SU-DHL-6 (cell line): ENCODE measurements around the gene MAP4K1.

Experiments used
- H2AFZ ChIP-seq: fragments of 200-600 bp; sonication (generic); 2 replicates; pipeline ENCODE4 v1.6.1; 2014; ENCODE audit warnings: low read depth, mild to moderate bottlenecking, moderate library complexity, mixed read lengths, antibody characterized with exemption, low read length; ENCODE audit not compliant: severe bottlenecking
- H3F3A ChIP-seq: fragments of 200-600 bp; shearing (Covaris generic); 2 replicates; pipeline ENCODE4 v1.6.0; 2016; ENCODE audit warnings: antibody characterized with exemption, mild to moderate bottlenecking; ENCODE audit not compliant: insufficient read depth
- H3K27ac ChIP-seq: fragments of 200-600 bp; sonication (generic); 2 replicates; pipeline ENCODE4 v1.5.1; 2016; ENCODE audit warnings: low read depth, mild to moderate bottlenecking, low read length, moderate library complexity, mixed read lengths
- H3K27me3 ChIP-seq: fragments of 200-600 bp; sonication (generic), shearing (Covaris generic); 2 replicates; pipeline ENCODE4 v1.6.0; 2014; ENCODE audit warnings: mild to moderate bottlenecking, low read length
- H3K36me3 ChIP-seq: fragments of 200-600 bp; sonication (generic); 2 replicates; pipeline ENCODE4 v1.6.1; 2014; ENCODE audit warnings: mild to moderate bottlenecking, low read length, mixed read lengths
- H3K4me2 ChIP-seq: fragments of 300-600, 200-600 bp; shearing (Covaris generic), sonication (generic); 2 replicates; pipeline ENCODE4 v1.6.0; 2014; ENCODE audit warnings: low read length, low read depth, mild to moderate bottlenecking; ENCODE audit not compliant: poor library complexity, severe bottlenecking
- H3K4me3 ChIP-seq: fragments of 200-600 bp; sonication (generic); 2 replicates; pipeline ENCODE4 v1.5.1; 2014; ENCODE audit warnings: antibody characterized with exemption, low read length, mild to moderate bottlenecking, mixed read lengths; ENCODE audit not compliant: insufficient read depth, poor library complexity, severe bottlenecking
- H3K79me2 ChIP-seq: fragments of 200-600 bp; sonication (generic); 2 replicates; pipeline ENCODE4 v1.6.1; 2014; ENCODE audit warnings: mild to moderate bottlenecking, low read length, moderate library complexity; ENCODE audit not compliant: insufficient read depth
- H3K9ac ChIP-seq: fragments of 200-600 bp; sonication (generic); 2 replicates; pipeline ENCODE4 v1.7.0; 2014; ENCODE audit warnings: mild to moderate bottlenecking, low read length
- H3K9me2 ChIP-seq: fragments of 200-600 bp; sonication (generic); replicated peaks from 2 replicates; pipeline ENCODE4 v1.6.1; 2014; ENCODE audit warnings: low read length; ENCODE audit not compliant: insufficient read depth
- H3K9me3 ChIP-seq: fragments of 200-600 bp; sonication (generic); 2 replicates; pipeline ENCODE4 v1.6.1; 2014; ENCODE audit warnings: low read length, mixed read lengths; ENCODE audit not compliant: insufficient read depth
- H4K20me1 ChIP-seq: fragments of 200-600 bp; sonication (generic); 2 replicates; pipeline ENCODE4 v1.6.1; 2014; ENCODE audit warnings: low read depth, mild to moderate bottlenecking, antibody characterized with exemption, low read length, moderate library complexity, mixed read lengths
- CTCF ChIP-seq: fragments of 200-600 bp; sonication (generic); IDR thresholded peaks from one replicate; pipeline ENCODE4 v1.5.1; 2017; ENCODE audit warnings: antibody characterized with exemption, mild to moderate bottlenecking, low read length, moderate library complexity; ENCODE audit not compliant: insufficient read depth, poor library complexity, severe bottlenecking
- EZH2phosphoT487 ChIP-seq: fragments of 200-600 bp; sonication (generic), shearing (Covaris generic); conservative IDR thresholded peaks from 2 replicates; pipeline ENCODE4 v1.6.1; 2018; ENCODE audit warnings: mild to moderate bottlenecking, antibody characterized with exemption, low read length, moderate library complexity, mixed read lengths

Gene MAP4K1

GRCh38 chr19:38661136-38661535, 43.4 kb upstream of the MAP4K1 start:
- Histone ChIP-seq H3K9me3 (no peaks in the 10 kb centered on the region), H3K27me3 (no peaks in the 10 kb centered on the region), H3K27ac (no peak overlapping the region), H3K79me2 (peaks cover 98% of the 10 kb centered on the region), H4K20me1 (peaks cover 12% of the 10 kb centered on the region; the same call in 1 of the 2 replicates), H3K9ac (no peak overlapping the region), H3F3A (no peaks in the 10 kb centered on the region), H3K4me3 (no peak overlapping the region), H3K9me2 (no peaks in the 10 kb centered on the region), H2AFZ (no peak overlapping the region), H3K36me3 (no peaks in the 10 kb centered on the region), H3K4me2 (no peak overlapping the region)
- TF ChIP-seq EZH2phosphoT487 (no peak), CTCF (no peak)

- no peaks in the 10 kb centered on the region for H3K9me2 ChIP-seq
- no peaks in the 10 kb centered on the region for H3K9me3 ChIP-seq
- H3F3A ChIP-seq = no peaks in the 10 kb centered on the region
- H3K79me2 ChIP-seq = peaks cover 98% of the 10 kb centered on the region
- peaks cover 12% of the 10 kb centered on the region; the same call in 1 of the 2 replicates for H4K20me1 ChIP-seq
- H3K9ac ChIP-seq = no peak overlapping the region
- H3K4me2 ChIP-seq = no peak overlapping the region
- H3K36me3 ChIP-seq = no peaks in the 10 kb centered on the region
- no peak for TF ChIP-seq EZH2phosphoT487
- TF ChIP-seq CTCF = no peak
- no peak overlapping the region for H3K27ac ChIP-seq
- no peak overlapping the region for H3K4me3 ChIP-seq
- H3K27me3 ChIP-seq = no peaks in the 10 kb centered on the region
- H2AFZ ChIP-seq = no peak overlapping the region
These were observed 43.0 kb upstream of the MAP4K1 start for GRCh38 chr19:38660724-38661123.

- TF ChIP-seq EZH2phosphoT487 (no peak), CTCF (no peak)
- Histone ChIP-seq H3F3A (no peaks in the 10 kb centered on the region), H3K27me3 (no peaks in the 10 kb centered on the region), H3K9me3 (no peaks in the 10 kb centered on the region), H3K9me2 (no peaks in the 10 kb centered on the region), H3K36me3 (no peaks in the 10 kb centered on the region; the same call in 1 of the 2 replicates), H3K4me2 (no peak overlapping the region), H3K27ac (no peak overlapping the region), H3K79me2 (peaks cover 98% of the 10 kb centered on the region), H2AFZ (no peak overlapping the region), H3K9ac (no peak overlapping the region), H3K4me3 (no peak overlapping the region), H4K20me1 (peaks cover 15% of the 10 kb centered on the region; the same call in 1 of the 2 replicates)
These were observed 40.9 kb upstream of the MAP4K1 start for GRCh38 chr19:38658462-38659306.
